HG02763 (cell line): ENCODE measurements around the gene SLC39A11.
"Not testable (repeated sequence)": the region's sequence is repeated elsewhere in the genome, so short reads cannot be mapped to it uniquely, and the experiment has no call there.

ENCODE experiments used
- ATAC-seq: cut with Tn5 transposase; IDR thresholded peaks from one replicate; pipeline ENCODE4 v1.9.1; 2021; ENCODE audit warnings: mild to moderate bottlenecking, moderate library complexity; ENCODE audit not compliant: unreplicated experiment

SLC39A11 gene

GRCh38 chr17:72850410-72851118 is 241.9 kb downstream of the SLC39A11 start:
- ATAC-seq: no peak

- ATAC-seq: no peak
Measured at GRCh38 chr17:72846399-72846798, 246.1 kb downstream of the SLC39A11 start.

- no peak for ATAC-seq
Measured at GRCh38 chr17:72843591-72843990, 248.9 kb downstream of the SLC39A11 start.

- ATAC-seq: no peak
Measured at GRCh38 chr17:72840019-72840418, 252.5 kb downstream of the SLC39A11 start.

- no peak for ATAC-seq
Measured at GRCh38 chr17:72839131-72839725, 253.3 kb downstream of the SLC39A11 start.

GRCh38 chr17:72838581-72838980 is 253.9 kb downstream of the SLC39A11 start:
- ATAC-seq: no peak

- no peak for ATAC-seq
Measured at GRCh38 chr17:72838068-72838467, 254.4 kb downstream of the SLC39A11 start.

GRCh38 chr17:72837335-72837734 is 255.2 kb downstream of the SLC39A11 start:
- ATAC-seq: no peak

GRCh38 chr17:72833128-72833765 is 259.2 kb downstream of the SLC39A11 start:
- no peak for ATAC-seq

GRCh38 chr17:72832306-72832705 is 260.2 kb downstream of the SLC39A11 start:
- ATAC-seq: no peak

- no peak for ATAC-seq
Measured at GRCh38 chr17:72829883-72830282, 262.6 kb downstream of the SLC39A11 start.

GRCh38 chr17:72826602-72827001 is 265.9 kb downstream of the SLC39A11 start:
- ATAC-seq: no peak

- ATAC-seq: not testable (repeated sequence)
Measured at GRCh38 chr17:72826059-72826458, 266.4 kb downstream of the SLC39A11 start.

- no peak for ATAC-seq
Measured at GRCh38 chr17:72825218-72825617, 267.3 kb downstream of the SLC39A11 start.

GRCh38 chr17:72824267-72824666 is 268.2 kb downstream of the SLC39A11 start:
- not testable (repeated sequence) for ATAC-seq

GRCh38 chr17:72822358-72823023 is 270.0 kb downstream of the SLC39A11 start:
- no peak for ATAC-seq

- no peak for ATAC-seq
Measured at GRCh38 chr17:72816406-72816805, 276.1 kb downstream of the SLC39A11 start.

GRCh38 chr17:72813481-72813880 is 279.0 kb downstream of the SLC39A11 start:
- ATAC-seq: no peak

GRCh38 chr17:72812823-72813222 is 279.7 kb downstream of the SLC39A11 start:
- ATAC-seq: no peak

- ATAC-seq: no peak
Measured at GRCh38 chr17:72811976-72812687, 280.4 kb downstream of the SLC39A11 start.

- ATAC-seq: no peak
Measured at GRCh38 chr17:72810991-72811508, 281.4 kb downstream of the SLC39A11 start.
